HG03565 (cell line): ENCODE measurements around the gene CRIP1.

Experiments used
- ATAC-seq: cut with Tn5 transposase; IDR thresholded peaks from one replicate; pipeline ENCODE4 v1.9.1; 2021; ENCODE audit warnings: mild to moderate bottlenecking, moderate library complexity; ENCODE audit not compliant: unreplicated experiment

CRIP1 gene

DNA sequence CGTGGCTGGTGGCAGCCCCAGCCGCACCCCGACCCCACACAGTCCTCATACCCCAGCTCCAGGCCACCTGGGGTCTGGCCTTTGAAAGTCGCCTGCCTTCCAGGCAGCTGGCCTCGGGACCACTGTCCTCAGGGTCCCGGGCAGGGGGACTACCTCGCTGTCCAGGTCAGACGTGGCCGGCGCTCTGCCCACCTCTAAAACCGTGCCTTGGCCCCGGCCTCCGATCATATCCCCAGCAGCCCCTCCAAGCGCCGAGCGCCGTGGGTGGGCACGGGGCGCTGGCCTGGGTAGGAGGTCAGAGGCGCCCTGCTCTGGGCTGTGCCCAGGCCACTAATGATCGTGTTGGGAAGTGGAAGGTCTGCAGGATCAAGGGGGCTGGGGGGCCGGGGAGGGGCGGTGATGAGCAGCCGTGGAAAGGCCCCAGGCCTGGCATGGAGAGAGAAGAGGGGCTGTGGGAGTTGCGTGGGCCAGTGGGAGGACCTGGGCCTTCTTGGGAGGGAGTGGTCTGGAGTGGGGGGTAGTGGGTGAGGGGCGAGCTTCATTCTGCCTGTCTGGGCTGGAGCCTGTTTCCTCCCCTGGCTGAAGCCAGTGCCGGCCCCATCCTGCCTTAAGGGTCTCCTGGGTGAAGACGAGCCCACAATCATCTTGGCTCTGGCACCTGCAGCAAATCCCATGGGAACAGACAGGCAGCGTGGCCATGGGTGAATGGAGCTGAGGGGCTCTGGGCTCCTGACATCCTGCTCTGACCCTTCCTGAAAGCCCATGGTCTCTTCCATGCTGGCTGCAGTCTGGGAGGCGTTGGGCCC is 44.6 kb downstream of the CRIP1 start:
- no peak for ATAC-seq

DNA sequence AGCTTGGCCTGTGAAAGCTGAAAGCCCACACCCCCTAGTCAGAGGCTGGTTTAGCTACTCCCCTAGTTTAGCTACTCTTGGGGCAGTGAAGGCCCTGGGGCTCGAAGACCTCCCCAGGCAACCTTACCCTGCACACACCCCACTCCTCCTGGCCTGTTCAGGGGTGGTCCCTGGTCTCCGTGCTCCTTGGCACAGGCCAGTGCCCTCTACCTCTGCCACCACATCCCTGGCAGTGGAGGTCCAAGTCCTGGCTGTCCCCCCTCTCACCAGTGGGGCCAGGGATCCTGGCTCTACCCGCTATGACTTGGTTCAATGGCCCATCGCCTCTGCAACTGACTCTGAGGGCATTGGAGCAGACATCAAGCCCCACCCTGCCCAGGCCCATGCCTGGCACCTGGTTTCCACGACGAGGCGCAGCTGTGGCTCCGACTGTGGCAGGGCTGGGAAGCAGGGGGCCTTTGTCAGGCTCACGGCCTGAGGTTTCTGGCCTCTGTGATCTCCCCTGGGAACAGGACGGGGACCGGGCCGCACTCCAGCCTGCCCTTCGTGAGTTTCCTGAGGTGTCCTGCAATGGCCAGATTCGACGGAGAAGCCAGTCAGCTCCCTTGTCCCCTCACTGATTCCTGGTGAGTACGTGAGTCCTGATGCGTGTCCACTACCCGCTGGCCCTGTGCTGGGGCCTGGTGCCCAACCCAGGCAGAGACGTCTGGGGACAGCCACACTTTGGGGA is 45.4 kb downstream of the CRIP1 start:
- ATAC-seq: no peak

DNA sequence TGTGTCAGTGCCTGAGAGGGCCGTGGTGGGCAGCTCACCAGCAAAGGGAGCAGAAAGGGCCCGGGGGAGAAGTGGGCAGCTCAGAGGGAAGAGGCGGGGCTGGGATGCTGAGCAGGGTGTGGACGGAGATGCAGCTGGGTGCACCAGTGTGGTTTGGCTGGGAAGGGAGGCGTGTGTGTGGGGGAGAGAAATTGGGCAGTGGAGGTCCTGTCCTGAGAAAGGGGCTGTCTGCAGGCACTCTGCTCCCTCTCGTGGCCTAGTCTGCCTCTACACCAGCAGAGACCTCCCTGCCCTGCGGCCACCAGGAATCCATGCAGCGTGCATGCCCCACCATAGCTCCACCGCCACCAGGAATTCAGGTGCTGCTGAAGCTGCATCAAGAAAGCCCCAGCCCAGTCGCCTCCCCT is 46.1 kb downstream of the CRIP1 start:
- no peak for ATAC-seq

DNA sequence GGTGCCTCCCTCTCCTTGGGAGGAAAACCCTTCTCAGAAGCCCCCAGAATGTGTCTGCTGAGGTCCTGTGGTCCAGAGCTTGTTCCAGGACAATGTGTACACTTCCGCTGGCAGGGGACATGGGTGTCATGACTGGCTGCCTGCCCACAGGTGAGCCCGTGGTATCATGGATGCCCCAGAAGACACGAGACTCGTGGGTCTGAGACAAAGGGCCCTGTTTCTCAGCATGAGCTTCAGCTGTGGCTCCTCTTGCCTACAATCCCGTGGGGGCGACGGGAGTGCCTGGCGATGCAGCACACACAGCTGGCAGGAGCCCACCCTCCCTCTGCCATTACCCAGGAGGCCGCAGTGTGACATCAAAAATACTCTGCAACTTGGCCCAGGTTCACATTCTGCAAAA is 46.7 kb downstream of the CRIP1 start:
- no peak for ATAC-seq

DNA sequence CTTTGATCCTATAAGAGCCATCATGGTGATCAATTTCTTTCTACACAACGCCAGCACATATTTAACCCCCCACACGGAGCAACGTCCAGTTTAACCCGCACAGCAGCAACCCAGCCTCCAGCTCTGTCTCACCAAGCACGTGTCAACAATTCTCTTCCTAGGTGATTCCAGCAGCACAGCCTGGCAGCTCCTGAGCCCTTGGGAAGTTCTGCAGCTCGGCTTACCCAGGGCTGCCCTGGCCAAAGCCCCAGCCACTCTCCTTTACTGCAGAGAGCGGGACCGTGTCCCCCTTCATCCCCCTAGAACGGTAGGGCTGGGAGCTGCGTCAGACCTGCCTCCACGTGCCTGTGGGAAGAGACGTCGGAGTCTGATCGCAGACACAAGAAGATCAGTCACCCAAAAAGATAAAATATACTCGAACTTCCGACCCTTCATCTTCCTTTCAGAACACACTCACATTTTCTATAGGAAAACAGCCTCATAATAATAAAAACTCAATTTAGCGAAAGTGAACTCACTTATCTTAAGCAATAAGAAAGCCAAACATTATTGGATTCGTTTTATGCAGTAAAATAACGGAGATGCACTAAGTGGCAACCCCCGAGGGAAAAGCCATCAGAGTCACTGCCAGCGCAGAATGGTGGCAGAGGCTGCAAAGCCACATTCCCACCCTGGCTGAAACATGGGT is 47.3 kb downstream of the CRIP1 start:
- ATAC-seq: no peak

DNA sequence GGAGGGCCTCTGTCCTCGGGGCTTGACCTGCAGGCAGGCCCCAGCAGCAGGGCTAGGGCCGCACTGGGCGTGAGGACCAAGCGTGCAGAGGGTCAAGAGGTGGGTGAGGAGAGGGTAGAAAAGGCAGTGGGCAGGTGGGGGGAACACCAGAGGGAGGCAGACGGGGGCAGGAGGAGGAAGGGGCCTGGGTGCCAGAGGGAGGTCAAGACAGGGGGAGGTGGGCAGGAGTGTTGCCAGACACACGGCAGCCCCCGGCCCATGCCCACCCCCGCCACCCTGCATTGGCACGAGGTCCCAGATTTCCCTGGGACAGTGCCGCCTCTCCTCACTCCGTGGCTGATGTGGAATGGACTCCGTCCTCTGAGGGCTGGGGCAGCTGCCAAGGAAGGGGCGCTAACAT is 47.9 kb downstream of the CRIP1 start:
- ATAC-seq: no peak

DNA sequence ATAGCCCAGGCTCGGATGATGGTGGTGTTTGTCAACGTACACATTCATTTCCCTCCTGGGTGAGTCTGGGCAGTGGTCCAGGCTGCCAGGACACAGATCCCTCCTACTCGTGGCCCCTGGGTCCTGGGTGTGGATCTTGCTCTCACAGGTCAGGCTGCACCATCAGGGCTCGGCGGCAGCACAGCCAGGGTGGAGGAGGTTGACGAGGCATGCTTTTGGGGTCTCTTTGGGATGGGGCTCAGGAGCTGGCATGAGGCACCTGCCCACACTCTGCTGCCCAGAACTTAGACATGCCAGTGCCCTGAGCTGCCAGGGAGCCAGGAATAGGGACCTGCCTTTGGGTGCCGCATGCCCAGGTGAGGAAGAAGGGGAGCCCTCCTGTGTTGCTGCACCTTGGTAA is 49.4 kb downstream of the CRIP1 start:
- ATAC-seq: no peak

DNA sequence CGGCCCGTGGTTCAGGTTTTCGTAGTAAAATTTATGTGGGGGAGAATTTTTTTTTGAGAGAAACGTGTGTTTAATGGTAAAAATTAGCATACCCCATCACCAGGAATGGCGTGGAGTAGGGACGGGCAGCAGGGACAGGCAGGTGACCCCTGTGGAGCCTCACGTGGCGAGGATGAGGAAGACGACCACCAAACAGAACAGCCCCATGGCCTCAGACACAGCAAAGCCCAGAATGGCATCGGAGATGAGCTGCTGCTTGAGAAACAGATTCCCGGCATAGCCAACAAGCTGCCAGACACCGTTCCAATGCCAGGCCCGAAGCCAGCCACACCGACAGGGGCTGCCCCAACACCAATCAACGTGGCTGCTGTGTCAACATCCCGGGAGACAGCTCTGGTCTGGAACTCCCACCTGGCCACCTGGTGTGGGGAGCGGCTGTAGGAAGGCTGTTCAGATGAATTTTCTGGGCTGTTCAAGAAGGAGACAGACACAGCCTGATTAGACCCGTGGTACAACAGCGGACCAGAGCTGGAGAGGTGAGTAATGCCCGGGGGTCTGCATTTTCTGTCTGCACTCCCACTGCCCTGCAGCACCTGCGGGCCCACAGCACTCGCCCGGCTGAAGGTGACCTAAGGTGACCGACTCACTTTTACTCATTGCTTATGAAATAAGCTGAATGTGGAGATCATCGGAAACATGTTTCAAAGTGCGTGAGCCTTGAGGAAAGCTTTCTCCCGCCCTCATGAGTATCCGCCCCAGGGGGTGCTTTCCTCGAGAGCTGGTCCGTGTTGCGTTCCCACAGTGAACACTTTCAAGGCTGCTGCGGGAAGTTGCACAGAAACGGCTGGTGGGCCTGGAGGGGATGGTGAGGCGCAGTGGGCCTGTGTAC is 50.2 kb downstream of the CRIP1 start:
- ATAC-seq: no peak

DNA sequence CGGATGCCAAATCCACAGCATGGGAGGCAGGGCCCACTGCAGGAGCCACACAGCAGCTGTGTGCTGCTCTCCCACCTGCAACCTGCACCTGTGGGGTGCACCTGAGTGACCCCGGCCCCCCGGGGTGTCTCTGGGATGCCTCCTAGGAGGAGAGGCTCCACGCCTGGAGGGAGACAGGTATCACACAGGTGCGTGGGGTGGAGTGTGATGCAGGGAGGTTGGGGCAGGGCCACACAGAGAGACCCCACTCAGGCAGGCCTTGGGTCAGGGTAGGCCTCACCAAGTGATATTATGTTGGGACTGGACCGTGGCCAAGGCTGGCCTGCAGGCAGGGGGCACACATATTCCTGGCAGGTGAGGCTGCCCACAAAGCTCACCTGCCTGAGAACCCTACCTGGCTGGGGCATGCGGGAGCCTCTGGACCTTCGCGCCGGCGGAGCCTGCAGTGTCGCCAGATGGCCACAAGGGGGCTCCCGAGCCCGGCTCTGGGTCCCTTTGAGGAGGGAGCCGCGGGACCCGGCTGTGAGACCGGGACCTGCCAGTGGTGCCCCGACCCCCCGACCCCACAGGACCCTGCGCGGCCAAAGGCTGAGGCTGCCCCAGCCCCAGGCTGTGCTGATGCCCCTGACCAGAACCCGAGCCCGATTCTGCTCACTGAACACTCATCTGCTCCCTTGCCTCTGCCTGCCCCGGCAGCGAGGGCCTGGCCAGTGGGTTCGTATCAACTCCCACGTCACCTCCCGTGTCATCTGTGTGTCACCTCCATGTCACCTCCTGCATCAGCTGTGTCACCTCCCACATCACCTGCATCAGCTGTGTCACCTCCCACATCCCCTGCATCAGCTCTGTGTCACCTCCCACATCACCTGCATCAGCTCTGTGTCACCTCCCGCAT is 51.1 kb downstream of the CRIP1 start:
- ATAC-seq: no peak
